Osteoblast (primary cell): ENCODE results near the gene MYH9. TPM values are rescaled to one million over a fixed set of nuclear protein-coding genes. Genes with fewer than 3 reads are reported as not detected.
"Not testable (repeated sequence)": the region's sequence is repeated elsewhere in the genome, so short reads cannot be mapped to it uniquely, and the experiment has no call there.

Experiments used
- DNase-seq: peaks from one replicate; pipeline ENCODE4 v3.0.0; 2011; ENCODE audit warnings: low spot score, mixed read lengths; ENCODE audit not compliant: insufficient read length; ENCODE audit errors: missing footprints
- H2AFZ ChIP-seq: 2 replicates; pipeline ENCODE4 v1.6.0; 2011; ENCODE audit warnings: mild to moderate bottlenecking, low read length
- H3K27ac ChIP-seq: 2 replicates; pipeline ENCODE4 v1.5.1; 2011; ENCODE audit warnings: mild to moderate bottlenecking, low read depth, low read length, moderate library complexity
- H3K27me3 ChIP-seq: 2 replicates; pipeline ENCODE4 v1.6.0; 2012; ENCODE audit warnings: mild to moderate bottlenecking, control low read depth, inconsistent platforms, low read length, moderate library complexity; ENCODE audit not compliant: insufficient read depth
- H3K36me3 ChIP-seq: 2 replicates; pipeline ENCODE4 v1.5.1; 2011; ENCODE audit warnings: mild to moderate bottlenecking, low read length, control low read depth, moderate library complexity; ENCODE audit not compliant: insufficient read depth
- H3K4me1 ChIP-seq: 2 replicates; pipeline ENCODE4 v1.5.1; 2011; ENCODE audit warnings: mild to moderate bottlenecking, low read length, control low read depth, moderate library complexity; ENCODE audit not compliant: insufficient read depth
- H3K4me2 ChIP-seq: 2 replicates; pipeline ENCODE4 v1.6.0; 2011; ENCODE audit warnings: mild to moderate bottlenecking, low read length; ENCODE audit not compliant: insufficient read depth
- H3K4me3 ChIP-seq: fragments of 200-600 bp; sonication (generic); 3 replicates; pipeline ENCODE4 v1.5.1; 2012; ENCODE audit warnings: mild to moderate bottlenecking, low read length, inconsistent platforms; ENCODE audit not compliant: insufficient read depth
- H3K79me2 ChIP-seq: 2 replicates; pipeline ENCODE4 v1.6.0; 2012; ENCODE audit warnings: mild to moderate bottlenecking, low read length, control low read depth, inconsistent platforms; ENCODE audit not compliant: insufficient read depth
- H3K9me3 ChIP-seq: 2 replicates; pipeline ENCODE4 v1.5.1; 2011; ENCODE audit warnings: low read depth, low read length, control low read depth
- H4K20me1 ChIP-seq: 2 replicates; pipeline ENCODE4 v1.6.0; 2012; ENCODE audit warnings: mild to moderate bottlenecking, low read length, control low read depth; ENCODE audit not compliant: insufficient read depth
- total RNA-seq: library from RNA; depleted of rRNA; stranded (reverse); fragments of >200 nt; gene quantifications from 2 replicates; pipeline ENCODE4 v1.2.3, GENCODE V29; 2012
- TF ChIP-seq, protein P1 (sequence below): IDR thresholded peaks from 2 replicates; pipeline ENCODE4 v1.5.1; 2011; ENCODE audit warnings: mild to moderate bottlenecking, low read depth, low read length, moderate library complexity; ENCODE audit errors: extremely low read depth

The MYH9 gene
- total RNA-seq, 1 donor, result 964 TPM

DNA sequence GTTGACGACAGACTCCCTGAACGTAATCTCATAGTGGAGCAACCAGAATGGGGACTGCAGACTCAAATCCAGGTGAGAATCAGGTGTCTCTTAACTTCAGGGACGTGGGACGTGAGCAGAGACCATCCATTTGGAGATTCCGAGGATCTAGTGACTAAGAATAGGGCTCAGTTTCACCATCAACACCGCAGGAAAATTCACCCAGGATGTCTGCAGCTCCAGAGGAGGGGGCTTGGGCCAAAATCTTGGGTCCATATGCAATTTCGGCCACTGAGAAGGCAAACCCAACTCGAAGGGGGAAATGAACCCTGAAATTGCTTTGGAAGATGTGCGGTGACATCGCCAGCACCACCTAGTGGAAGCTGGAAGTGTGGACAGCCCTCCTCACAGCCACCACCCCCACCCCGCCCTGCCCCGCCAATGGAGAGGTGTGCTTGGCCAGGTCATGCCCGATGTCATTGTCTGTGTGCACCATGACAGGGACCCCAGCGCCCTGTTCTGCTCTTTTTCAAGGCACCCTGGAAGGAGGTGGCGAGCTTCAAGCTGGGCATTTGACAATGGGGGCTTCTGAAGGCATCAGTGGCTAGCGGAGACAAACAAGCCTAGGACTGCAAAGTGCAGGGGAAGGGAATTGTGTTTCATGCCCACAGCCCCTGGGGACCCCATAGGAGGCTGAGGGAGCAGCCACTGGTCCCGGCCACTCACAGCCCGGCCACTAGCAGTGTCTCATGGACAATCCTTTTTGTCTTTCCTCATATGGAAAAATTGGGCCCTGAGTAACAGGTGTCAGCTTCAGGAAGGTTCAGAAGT is 110.1 kb downstream of the MYH9 start:
- DNase-seq, result peak; percentile 82
- Histone ChIP-seq H4K20me1 (peaks cover 36% of the 10 kb centered on the region), H3K27me3 (no peaks in the 10 kb centered on the region), H3K4me3 (no peak overlapping the region), H3K4me2 (no peak overlapping the region), H3K79me2 (peaks cover under 1% of the 10 kb centered on the region), H3K4me1 (no peaks in the 10 kb centered on the region), H3K36me3 (peaks cover 33% of the 10 kb centered on the region), H2AFZ (no peak overlapping the region), H3K9me3 (no peaks in the 10 kb centered on the region), H3K27ac (no peak overlapping the region)
- TF ChIP-seq, protein P1, sequence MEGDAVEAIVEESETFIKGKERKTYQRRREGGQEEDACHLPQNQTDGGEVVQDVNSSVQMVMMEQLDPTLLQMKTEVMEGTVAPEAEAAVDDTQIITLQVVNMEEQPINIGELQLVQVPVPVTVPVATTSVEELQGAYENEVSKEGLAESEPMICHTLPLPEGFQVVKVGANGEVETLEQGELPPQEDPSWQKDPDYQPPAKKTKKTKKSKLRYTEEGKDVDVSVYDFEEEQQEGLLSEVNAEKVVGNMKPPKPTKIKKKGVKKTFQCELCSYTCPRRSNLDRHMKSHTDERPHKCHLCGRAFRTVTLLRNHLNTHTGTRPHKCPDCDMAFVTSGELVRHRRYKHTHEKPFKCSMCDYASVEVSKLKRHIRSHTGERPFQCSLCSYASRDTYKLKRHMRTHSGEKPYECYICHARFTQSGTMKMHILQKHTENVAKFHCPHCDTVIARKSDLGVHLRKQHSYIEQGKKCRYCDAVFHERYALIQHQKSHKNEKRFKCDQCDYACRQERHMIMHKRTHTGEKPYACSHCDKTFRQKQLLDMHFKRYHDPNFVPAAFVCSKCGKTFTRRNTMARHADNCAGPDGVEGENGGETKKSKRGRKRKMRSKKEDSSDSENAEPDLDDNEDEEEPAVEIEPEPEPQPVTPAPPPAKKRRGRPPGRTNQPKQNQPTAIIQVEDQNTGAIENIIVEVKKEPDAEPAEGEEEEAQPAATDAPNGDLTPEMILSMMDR, result peak; percentile 70

DNA sequence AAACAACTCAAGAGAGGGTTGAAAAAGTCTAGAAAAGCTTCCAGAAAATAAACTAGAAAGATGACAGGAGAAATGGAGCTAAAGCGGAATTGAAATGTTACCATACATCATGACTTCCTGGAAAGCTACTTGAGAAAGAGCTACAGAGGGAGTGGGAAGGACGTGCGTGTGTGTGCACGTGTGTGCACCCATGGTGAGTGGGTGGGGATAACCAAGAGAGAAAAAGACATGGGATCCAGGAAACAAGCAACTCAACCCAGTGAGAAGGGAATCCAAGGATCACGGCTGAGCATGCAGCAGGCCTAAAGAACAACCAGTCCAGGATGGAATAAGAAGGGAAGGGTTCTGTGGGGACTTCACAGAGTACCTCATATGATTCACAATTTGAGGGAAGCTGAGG is 113.2 kb downstream of the MYH9 start:
- TF ChIP-seq, protein P1, result no peak
- peaks cover 6% of the 10 kb centered on the region for H3K36me3 ChIP-seq
- no peaks in the 10 kb centered on the region for H3K9me3 ChIP-seq
- no peaks in the 10 kb centered on the region for H3K79me2 ChIP-seq
- no peaks in the 10 kb centered on the region for H3K27me3 ChIP-seq
- no peak overlapping the region for H3K4me2 ChIP-seq
- no peak overlapping the region for H2AFZ ChIP-seq
- no peak overlapping the region for H3K4me3 ChIP-seq
- no peaks in the 10 kb centered on the region for H3K4me1 ChIP-seq
- peaks cover 20% of the 10 kb centered on the region for H4K20me1 ChIP-seq
- no peak overlapping the region for H3K27ac ChIP-seq
- no peak for DNase-seq

DNA sequence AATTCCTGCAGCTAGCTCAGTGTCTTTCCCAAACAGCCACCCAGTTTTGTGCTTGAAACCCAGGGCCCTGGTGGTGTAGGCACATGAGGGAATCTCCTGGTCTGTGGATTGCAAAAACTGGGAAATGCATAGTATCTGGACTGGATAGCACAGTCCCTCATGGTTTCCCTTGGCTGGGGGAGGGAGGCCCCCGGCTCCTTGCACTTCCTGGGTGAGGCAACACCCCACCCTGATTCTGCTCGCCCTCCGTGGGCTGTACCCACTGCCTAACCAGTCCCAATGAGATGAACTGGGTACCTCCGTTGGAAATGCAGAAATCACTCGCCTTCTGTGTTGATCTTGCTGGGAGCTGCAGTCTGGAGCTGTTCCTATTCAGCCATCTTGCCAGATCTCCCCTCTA is 115.8 kb downstream of the MYH9 start:
- DNase-seq, H2AFZ ChIP-seq, H3K79me2 ChIP-seq, H3K4me1 ChIP-seq, H3K4me2 ChIP-seq, H3K27me3 ChIP-seq, H4K20me1 ChIP-seq, H3K9me3 ChIP-seq, H3K27ac ChIP-seq, H3K4me3 ChIP-seq, H3K36me3 ChIP-seq: not testable (repeated sequence)

DNA sequence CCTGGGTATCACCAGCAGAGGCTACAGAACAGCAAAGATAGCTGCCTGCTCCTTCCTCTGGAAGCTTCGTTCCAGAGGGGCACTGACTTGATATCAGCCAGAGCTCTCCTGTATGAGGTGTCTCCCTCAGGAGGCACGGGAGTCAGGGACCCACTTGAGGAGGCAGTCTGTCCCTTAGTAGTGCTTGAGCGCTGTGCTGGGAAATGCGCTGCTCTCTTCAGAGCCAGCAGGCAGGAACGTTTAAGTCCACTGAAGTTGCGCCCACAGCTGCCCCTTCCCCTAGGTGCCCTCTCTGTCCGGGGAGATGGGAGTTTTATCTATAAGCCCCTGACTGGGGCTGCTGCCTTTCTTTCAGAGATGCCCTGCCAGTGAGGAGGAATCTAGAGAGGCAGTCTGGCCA is 116.5 kb downstream of the MYH9 start:
- not testable (repeated sequence) for H3K4me1 ChIP-seq, H3K79me2 ChIP-seq, H3K27me3 ChIP-seq, H3K4me2 ChIP-seq, H3K36me3 ChIP-seq, H3K27ac ChIP-seq, H3K4me3 ChIP-seq, H3K9me3 ChIP-seq, H4K20me1 ChIP-seq, H2AFZ ChIP-seq, DNase-seq

DNA sequence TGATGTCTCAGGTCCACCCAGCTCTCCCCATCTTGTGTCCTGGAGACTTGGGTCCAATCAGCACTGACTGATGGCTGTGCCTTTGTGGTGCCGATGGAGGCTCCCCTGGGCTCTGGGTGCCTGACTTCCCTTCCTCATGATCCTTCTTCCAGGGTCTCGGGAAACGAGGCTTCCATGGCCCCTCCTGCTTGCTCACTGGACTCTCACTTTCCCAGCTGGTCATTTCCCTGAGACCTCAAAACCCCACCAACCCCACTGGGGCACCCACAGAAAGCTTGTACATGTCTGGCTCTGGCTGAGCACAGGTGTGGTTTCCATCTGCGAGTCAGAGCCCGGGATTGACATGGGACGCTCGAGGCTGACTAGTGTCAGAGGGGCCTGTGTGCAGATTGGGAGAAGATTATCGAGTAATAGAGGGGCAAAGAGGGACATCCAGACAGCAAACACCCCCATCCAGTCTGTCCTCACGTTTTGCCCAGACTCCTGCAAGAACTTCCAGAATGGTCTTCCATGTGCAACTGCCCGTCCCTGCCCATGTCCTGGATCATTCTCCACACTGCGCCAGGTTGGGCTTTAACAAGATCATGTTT is 119.8 kb downstream of the MYH9 start:
- Histone ChIP-seq H4K20me1 (no peaks in the 10 kb centered on the region), H3K4me1 (no peaks in the 10 kb centered on the region), H3K9me3 (no peaks in the 10 kb centered on the region), H3K79me2 (no peaks in the 10 kb centered on the region), H3K4me3 (no peak overlapping the region), H3K27me3 (no peaks in the 10 kb centered on the region), H3K27ac (no peak overlapping the region), H2AFZ (no peak overlapping the region), H3K36me3 (no peaks in the 10 kb centered on the region), H3K4me2 (no peak overlapping the region)
- TF ChIP-seq, protein P1, result no peak
- DNase-seq, result no peak
